A204.1 (cell line): Measurements from ENCODE around the gene MTOR.

ENCODE experiments used
- FAIRE-seq: peaks from 2 replicates; lab custom pipeline; 2012; peaks lifted over from hg19 to GRCh38; lab: Jason Lieb, UNC

The MTOR gene

GRCh38 chr1:11147197-11147770, 115.1 kb downstream of the MTOR start:
- no peak for FAIRE-seq

- FAIRE-seq, result no peak
Observed at GRCh38 chr1:11145741-11146140, 116.6 kb downstream of the MTOR start.

GRCh38 chr1:11144570-11145256, 117.6 kb downstream of the MTOR start:
- FAIRE-seq, result no peak

- no peak for FAIRE-seq
Observed at GRCh38 chr1:11143907-11144306, 118.4 kb downstream of the MTOR start.

- FAIRE-seq, result no peak
Observed at GRCh38 chr1:11143401-11143800, 119.0 kb downstream of the MTOR start.

GRCh38 chr1:11142618-11143391, 119.5 kb downstream of the MTOR start:
- no peak for FAIRE-seq

GRCh38 chr1:11138952-11139351, 123.4 kb downstream of the MTOR start:
- no peak for FAIRE-seq

- no peak for FAIRE-seq
Observed at GRCh38 chr1:11138029-11138428, 124.3 kb downstream of the MTOR start.

GRCh38 chr1:11134898-11135266, 127.5 kb downstream of the MTOR start:
- FAIRE-seq, result no peak

- FAIRE-seq, result no peak
Observed at GRCh38 chr1:11134251-11134897, 128.0 kb downstream of the MTOR start.

- FAIRE-seq, result no peak
Observed at GRCh38 chr1:11132563-11133293, 129.6 kb downstream of the MTOR start.

- FAIRE-seq, result no peak
Observed at GRCh38 chr1:11131816-11132215, 130.5 kb downstream of the MTOR start.

- no peak for FAIRE-seq
Observed at GRCh38 chr1:11130406-11130805, 131.9 kb downstream of the MTOR start.

- no peak for FAIRE-seq
Observed at GRCh38 chr1:11129649-11130390, 132.5 kb downstream of the MTOR start.

- FAIRE-seq, result no peak
Observed at GRCh38 chr1:11126569-11126968, 135.8 kb downstream of the MTOR start.

- no peak for FAIRE-seq
Observed at GRCh38 chr1:11125931-11126330, 136.4 kb downstream of the MTOR start.

GRCh38 chr1:11124965-11125364, 137.4 kb downstream of the MTOR start:
- FAIRE-seq, result no peak

- no peak for FAIRE-seq
Observed at GRCh38 chr1:11116318-11116717, 146.0 kb downstream of the MTOR start.

GRCh38 chr1:11114966-11115365, 147.4 kb downstream of the MTOR start:
- FAIRE-seq, result no peak

GRCh38 chr1:11109047-11109760, 153.1 kb downstream of the MTOR start:
- FAIRE-seq, result no peak

- FAIRE-seq, result no peak
Observed at GRCh38 chr1:11107599-11107998, 154.8 kb downstream of the MTOR start.
